Activated T-cell treated with anti-CD3 and anti-CD28 coated beads, Interleukin-2, amount 50 U/mL, for 48 hours (primary cell): ENCODE results near the gene VSX2.
"Not testable (repeated sequence)": the region's sequence is repeated elsewhere in the genome, so short reads cannot be mapped to it uniquely, and the experiment has no call there.

Source experiments
- DNase-seq, 2 experiments: peaks; one replicate each; pipeline ENCODE4 v3.0.0-alpha.2; 2020

Gene VSX2

GRCh38 chr14:74260525-74261233, 21.4 kb downstream of the VSX2 start:
- DNase-seq, result no peak

GRCh38 chr14:74261288-74261687, 22.0 kb downstream of the VSX2 start:
- DNase-seq, result no peak

GRCh38 chr14:74262076-74262475, 22.8 kb downstream of the VSX2 start:
- DNase-seq, result no peak

GRCh38 chr14:74263181-74263580, 23.9 kb downstream of the VSX2 start:
- DNase-seq, result no peak

GRCh38 chr14:74263921-74264320, 24.7 kb downstream of the VSX2 start:
- DNase-seq, result no peak

- no peak for DNase-seq
Measured at GRCh38 chr14:74265301-74265965, 26.2 kb downstream of the VSX2 start.

GRCh38 chr14:74267588-74267987, 28.3 kb downstream of the VSX2 start:
- DNase-seq, result no peak

- DNase-seq, result not testable (repeated sequence)
Measured at GRCh38 chr14:74270382-74271177, 31.3 kb downstream of the VSX2 start.

- DNase-seq, result no peak
Measured at GRCh38 chr14:74271365-74271764, 32.1 kb downstream of the VSX2 start.

- no peak for DNase-seq
Measured at GRCh38 chr14:74275241-74275841, 36.1 kb downstream of the VSX2 start.

- DNase-seq, result no peak
Measured at GRCh38 chr14:74278080-74278479, 38.8 kb downstream of the VSX2 start.

GRCh38 chr14:74281069-74281468, 41.8 kb downstream of the VSX2 start:
- no peak for DNase-seq

GRCh38 chr14:74286736-74287135, 47.5 kb downstream of the VSX2 start:
- DNase-seq, result no peak

GRCh38 chr14:74289801-74290200, 50.6 kb downstream of the VSX2 start:
- no peak for DNase-seq

GRCh38 chr14:74290415-74290814, 51.2 kb downstream of the VSX2 start:
- DNase-seq, result no peak

- no peak for DNase-seq
Measured at GRCh38 chr14:74292061-74292460, 52.8 kb downstream of the VSX2 start.

- DNase-seq, result no peak
Measured at GRCh38 chr14:74293606-74294005, 54.4 kb downstream of the VSX2 start.

GRCh38 chr14:74296037-74296467, 56.8 kb downstream of the VSX2 start:
- DNase-seq, result no peak

GRCh38 chr14:74297986-74298385, 58.7 kb downstream of the VSX2 start:
- no peak for DNase-seq

GRCh38 chr14:74299061-74299545, 59.9 kb downstream of the VSX2 start:
- peak; percentile 25 to 48 for DNase-seq

- DNase-seq, result peak in 1 of 2 experiments; percentile 29
Measured at GRCh38 chr14:74301594-74302151, 62.4 kb downstream of the VSX2 start.

GRCh38 chr14:74302152-74302628, 62.9 kb downstream of the VSX2 start:
- no peak for DNase-seq
